ENCODE results near the gene GATAD1. TPM values are rescaled to one million over a fixed set of nuclear protein-coding genes. Genes with fewer than 3 reads are reported as not detected.
"Not testable (repeated sequence)": the region's sequence is repeated elsewhere in the genome, so short reads cannot be mapped to it uniquely, and the experiment has no call there.

GATAD1 gene
- total RNA-seq, 1 donor from 2014 or later, result 14.2 TPM

DNA sequence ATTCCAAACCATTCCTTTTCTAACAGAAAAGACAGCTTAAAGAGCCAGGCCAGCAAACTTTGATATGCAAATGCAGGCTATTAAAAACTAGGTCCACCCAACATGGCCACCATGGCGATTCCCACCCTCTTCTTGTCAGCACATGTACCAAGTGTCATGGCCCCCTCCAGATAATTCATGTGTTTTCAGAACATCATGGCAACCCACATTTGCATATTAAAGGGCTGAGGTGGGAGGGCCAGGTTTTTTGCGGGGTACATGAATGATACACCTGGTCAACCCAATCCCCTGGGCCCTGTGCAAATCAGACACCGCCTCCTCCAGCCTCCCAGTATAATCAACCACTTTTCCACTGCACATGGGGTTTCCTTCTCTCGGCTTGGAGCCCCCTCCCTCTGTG, 31.4 kb downstream of the GATAD1 start:
- intact Hi-C loops (cut with micrococcal nuclease), result no loop called here

DNA sequence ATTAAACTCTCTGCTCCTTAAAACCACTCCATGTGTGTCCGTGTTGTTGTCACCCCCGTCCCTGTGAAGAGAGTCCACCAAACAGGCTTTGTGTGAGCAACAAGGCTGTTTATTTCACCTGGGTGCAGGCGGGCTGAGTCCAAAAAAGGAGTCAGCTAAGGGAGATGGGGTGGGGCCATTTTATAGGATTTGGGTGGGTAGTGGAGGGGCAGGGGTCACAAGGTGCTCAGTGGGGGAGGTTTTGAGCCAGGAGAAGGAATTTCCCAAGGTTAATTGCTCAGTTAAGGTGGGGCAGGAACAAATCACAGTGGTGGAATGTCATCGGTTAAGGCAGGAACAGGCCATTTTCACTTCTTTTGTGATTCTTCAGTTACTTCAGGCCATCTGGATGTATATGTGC, 31.9 kb downstream of the GATAD1 start:
- intact Hi-C loops (cut with micrococcal nuclease), result not testable (repeated sequence)

DNA sequence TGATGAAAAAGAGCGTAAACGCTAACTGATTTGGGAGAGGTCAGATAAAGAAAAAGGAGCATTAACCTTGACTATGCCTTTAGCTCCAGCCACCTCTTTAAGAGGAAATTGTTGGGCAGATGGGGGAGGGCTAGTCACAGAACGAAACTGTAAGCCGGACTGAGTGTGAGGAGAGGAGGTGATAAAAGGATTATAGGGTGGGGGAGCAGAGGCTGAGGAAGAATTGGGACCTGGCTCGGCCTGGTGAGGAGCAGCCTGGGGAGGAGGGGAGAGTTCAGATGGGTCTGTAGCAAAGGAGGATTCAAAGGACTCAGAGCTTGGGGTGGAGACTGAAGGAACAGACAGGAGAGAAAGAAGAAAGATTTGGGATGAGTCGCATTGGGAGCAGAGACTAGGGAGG, 36.3 kb downstream of the GATAD1 start:
- intact Hi-C loops (cut with micrococcal nuclease), result not testable (repeated sequence)

DNA sequence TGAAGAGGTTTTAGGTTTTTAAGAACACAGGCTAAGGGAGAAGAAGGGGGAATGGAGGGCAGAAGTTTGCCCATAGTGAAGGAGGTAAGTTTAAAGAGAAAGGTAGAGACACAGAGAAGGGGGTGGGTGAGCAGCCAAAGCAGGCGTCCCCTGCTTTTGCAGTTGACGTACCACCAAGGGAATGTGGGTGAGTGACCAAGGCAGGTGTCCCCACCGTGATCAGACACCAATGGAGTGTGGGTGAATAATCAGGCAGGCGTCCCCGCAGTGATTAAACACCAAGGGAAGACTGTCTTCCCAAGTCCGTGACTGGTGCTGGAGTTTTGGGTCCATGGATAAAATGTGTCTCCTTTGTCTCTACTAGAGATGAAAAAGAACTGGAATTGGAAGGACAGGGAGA, 36.9 kb downstream of the GATAD1 start:
- intact Hi-C loops (cut with micrococcal nuclease), result not testable (repeated sequence)

DNA sequence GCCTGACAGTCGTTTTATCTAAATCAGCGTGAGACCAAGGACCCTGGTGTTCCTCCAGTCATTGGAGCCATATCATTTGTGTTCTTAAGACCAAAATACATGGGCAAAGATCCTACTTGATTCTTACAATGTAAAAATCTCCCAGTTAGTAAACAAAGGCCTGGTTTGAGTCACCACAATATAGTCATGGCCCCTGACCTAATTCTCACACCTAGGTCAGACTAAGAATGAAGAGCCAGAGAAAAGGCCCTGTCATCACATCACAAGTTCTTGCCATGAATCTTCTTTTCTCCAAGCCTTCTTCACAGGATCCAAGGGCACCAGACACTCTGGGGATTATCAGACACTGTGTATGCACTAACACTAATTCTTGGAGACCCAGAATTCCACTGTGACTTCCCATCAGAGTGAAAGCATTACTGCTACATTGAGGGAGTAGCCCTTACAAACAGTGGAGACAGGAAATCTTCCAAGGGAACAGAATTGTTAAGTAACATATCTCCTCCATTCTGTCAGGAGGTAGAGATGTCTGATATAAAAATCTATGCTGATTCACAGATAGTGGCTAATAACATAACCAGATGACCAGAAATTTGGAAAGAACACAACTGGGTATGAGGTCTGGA, 38.1 kb downstream of the GATAD1 start:
- intact Hi-C loops (cut with micrococcal nuclease), result no loop called here

DNA sequence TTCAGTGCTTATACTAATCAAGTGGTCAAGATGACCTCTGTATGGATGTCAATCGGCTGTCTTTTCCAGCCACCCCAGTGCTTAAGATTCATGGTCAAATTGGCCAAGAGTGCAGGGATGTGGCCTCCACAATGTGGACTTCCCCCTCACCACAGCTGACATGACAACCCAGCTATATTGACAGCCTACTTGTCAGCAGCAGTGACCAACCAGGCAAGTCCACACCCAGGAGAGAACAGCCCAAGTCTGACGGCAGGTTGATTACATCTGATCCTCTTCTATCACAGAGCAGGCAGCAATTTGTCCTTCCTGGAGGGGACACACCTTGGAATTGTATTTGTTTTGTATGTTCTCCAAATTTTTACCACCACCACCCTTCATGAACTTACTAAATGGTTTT, 38.7 kb downstream of the GATAD1 start:
- intact Hi-C loops (cut with micrococcal nuclease), result no loop called here

DNA sequence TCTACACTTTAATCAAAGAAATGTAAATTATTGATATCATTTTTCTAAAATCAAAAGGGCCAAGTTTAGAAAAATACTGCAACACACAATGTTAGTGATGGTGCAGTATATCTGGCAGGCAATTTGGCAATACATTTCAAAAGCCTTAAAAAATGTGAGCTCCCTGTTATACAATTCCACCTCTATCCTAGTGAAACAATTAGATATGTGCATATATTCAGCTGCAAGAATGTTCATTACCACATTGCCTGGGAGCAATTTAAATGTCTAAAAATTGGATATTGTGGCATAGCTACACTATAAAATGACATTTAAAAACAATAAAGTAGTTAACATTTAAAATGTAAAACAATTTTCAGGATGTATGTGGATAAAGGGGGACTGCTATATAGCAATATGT, 40.5 kb downstream of the GATAD1 start:
- intact Hi-C loops (cut with micrococcal nuclease), result no loop called here

DNA sequence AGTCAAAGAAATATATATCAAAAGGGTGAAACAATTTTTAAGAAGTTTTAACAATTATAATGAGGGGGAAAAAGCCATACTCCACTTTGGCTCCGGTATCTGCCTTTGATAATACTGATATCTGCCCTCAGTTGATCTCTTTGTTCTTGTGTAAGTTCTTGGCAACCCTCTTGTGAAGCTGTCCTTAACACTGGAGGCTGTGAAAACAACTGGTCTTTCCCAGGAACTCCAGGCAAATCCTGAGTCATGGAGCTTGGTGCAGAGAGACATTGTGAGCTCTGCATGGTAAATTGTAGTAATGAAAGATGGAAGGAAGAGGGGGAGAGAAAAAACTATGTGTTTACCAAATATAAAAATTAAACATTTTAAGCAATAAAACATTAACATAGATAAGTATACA, 42.4 kb downstream of the GATAD1 start:
- intact Hi-C loops (cut with micrococcal nuclease), result no loop called here

DNA sequence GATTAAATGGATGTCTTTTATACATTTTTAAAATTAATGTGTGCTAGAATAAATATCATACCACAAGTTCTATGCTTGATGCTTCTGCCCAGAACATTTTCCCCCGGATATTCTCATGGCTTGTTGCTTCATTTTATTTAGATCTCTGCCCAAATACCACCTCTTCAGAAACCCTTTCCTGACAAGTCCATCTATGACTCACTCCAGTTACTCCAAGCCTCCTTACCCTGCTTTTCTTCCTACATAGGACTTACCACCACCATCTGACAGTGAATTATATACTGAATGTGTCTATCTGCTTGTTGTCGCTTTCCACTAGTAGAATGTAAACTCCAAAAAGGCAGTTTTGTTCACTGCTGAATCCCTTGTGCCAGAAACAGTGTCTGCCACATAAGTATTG, 49.6 kb downstream of the GATAD1 start:
- intact Hi-C loops (cut with micrococcal nuclease), result no loop called here

DNA sequence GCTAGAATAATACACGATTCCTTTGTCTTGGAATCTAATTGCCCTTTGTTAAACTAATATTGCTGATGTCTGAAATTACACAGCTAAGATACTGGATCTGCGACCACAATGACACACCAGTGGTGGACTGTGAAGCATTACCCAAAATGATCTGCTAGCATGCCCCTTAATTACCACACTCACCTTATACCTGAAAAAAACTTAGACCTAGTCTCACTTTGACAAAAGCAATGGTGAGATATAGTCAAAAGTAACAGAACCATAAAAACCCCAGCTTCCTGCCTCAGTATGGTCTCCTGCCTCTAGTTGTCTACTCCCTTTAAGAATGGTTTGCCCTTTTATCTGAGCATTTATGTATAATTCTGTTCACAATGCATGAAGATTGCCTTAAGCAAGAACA, 51.3 kb downstream of the GATAD1 start:
- intact Hi-C loops (cut with micrococcal nuclease), result no loop called here

DNA sequence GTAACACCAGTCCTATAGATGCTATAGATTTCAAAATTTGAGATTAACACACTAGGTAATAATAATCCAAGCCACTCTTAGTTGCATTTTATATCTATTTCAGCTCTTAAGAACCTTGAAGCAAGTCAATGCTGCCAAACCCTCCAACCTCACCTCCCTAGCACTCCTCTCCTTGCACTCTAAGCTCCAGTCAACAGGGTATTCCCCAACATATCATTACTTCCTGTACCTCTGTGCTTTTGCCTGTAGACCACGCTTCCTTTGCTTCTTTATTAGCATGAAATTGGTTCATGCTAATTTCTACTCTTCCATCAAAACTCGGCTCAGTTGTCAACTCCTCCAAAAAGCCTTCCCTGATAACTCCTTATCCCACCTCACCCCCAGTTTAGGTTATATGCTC, 56.5 kb downstream of the GATAD1 start:
- intact Hi-C loops (cut with micrococcal nuclease), result no loop called here

DNA sequence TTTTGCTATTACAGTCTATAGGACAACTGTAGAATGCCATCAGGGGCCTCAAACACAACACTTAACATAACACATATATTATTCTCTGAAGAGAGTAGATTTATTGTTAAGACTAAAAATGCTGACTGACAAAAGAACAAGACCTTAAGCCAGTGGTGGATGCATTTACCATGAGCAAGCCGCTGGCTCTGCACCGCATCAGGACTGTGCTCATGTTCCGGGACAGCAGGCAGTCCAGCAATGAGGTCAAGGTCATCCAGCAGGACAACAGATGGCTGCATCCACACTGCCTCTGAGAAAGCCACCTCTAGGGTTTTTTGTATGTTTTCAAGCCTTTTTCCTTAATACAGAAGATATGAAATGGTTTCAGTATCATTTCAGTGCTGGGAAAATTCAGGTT, 57.3 kb downstream of the GATAD1 start:
- intact Hi-C loops (cut with micrococcal nuclease), result no loop called here

DNA sequence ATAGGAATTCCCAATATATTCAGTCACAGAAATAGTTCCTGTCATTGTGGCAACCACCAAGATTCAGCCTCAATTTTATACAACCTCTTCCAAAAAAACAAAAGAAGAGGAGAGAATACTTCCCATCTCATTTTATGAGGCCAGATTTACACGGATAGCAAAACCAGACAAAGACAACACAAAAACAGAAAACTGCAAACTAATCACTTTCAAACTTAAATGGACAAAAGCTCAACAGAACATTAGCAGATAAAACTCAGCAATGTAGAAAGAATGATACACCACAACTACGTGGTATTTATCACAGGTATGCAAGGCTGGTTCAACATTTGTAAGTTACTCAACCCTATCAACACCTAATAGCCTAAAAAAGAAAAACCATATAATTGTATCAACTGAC, 59.1 kb downstream of the GATAD1 start:
- intact Hi-C loops (cut with micrococcal nuclease), result no loop called here

DNA sequence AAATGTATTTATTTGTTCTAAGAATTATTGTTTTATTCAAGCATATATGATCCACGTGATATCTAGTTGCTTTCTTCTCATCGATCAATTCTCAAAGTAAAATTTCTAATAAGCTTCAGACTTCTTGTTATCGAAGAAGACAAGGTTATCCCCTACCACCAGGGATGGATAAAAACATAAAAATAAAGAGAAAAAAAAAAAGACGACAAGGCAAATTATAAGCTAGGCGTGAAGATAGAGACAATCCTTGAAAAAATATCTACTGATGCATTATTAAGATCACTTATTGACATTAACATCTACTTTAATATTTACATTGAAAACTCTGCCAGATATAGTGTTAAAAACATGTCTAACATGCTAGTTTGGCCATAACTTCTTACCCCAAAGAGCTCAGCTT, 61.7 kb downstream of the GATAD1 start:
- intact Hi-C loops (cut with micrococcal nuclease), result no loop called here

Other genes with a start within 250 kb of the GATAD1 start
- gene KRIT1, start 201.6 kb upstream of the GATAD1 start, total RNA-seq, result 37.5 and 52.7 TPM in 2 replicates
- gene ANKIB1, start 201.5 kb upstream of the GATAD1 start, total RNA-seq, result 65.7 and 75.1 TPM in 2 replicates
- not detected in 2 replicates for gene ERVW-1, start 30.5 kb downstream of the GATAD1 start, total RNA-seq
- gene PEX1, start 81.0 kb downstream of the GATAD1 start, total RNA-seq, result 19.0 and 19.1 TPM in 2 replicates
- gene RBM48, start 81.3 kb downstream of the GATAD1 start, total RNA-seq, result 19.7 and 21.1 TPM in 2 replicates
- gene FAM133B, start 142.9 kb downstream of the GATAD1 start, total RNA-seq, result 31.3 and 35.7 TPM in 2 replicates